NCI-H2171 (cell line): ENCODE data around the gene MRPL20.

ENCODE experiments used
- DNase-seq: peaks from one replicate; lab custom pipeline; 2025; lab: John Stamatoyannopoulos, UW

Gene MRPL20

DNA sequence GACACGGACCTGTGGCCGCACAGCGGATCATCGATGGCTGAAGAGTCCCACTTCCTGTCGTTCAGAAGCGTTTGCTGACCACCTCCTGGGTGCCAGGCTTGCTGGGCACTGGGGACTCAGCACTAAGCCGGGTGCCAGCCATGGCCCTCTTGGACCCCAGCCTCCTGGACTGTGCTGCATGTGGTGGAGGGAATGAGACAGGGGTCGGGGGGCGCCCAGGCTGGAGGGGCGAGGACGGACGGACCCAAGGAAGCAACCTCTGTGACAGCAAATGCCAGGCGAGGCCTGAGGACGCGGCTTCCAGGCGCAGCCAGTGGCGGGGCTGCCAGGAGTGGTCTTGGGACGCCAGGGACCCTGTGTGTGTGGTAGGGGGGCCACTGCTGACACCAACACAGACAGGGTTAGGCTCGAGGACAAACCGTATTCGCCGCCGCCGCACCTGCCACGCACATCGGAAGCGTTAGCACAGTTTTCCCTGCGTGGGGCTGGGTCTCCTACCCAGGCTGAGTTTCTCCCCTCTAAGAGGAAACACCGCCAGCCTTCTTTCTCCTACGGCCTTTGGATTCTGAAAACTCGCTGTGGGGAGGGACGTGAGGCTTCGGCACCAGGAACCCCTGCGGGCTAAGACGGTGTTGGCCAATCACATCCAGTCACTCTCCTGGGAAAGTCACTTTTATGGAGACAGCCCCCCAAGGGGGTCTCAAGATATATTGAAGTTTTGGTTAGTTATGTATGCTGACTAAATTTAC lies 45.7 kb downstream of the MRPL20 start:
- DNase-seq, result no peak

DNA sequence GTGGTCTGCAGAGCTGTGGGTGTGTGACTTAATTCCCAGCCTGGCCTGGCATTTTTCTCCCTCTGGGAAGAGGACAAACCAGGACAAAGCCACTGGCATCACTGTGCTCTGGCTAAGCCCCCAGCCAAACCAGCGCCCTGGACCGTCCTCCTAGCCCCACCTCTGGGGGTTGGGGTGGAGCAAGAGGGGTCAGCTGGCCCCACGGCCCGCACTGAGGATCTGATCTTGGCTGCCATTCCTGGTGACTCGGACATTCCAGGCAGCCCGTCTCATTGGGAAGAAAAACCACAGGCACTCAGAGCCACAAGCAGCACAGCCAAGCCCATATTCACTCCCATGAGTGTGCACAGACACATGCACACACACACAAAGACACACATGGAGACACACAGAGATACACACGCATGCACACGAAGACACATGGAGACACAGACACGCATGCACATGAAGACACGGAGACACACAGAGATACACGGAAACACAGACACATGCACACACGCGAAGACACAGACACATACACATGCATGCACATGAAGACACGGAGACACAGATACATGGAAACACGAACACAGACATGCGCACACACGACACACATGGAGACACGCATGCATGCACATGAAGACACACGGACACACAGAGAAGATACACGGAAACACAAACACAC lies 46.5 kb downstream of the MRPL20 start:
- DNase-seq, result no peak

GRCh38 chr1:1359664-1360468 lies 47.2 kb downstream of the MRPL20 start:
- no peak for DNase-seq

- no peak for DNase-seq
Measured at GRCh38 chr1:1359308-1359663, 47.8 kb downstream of the MRPL20 start.

- no peak for DNase-seq
Measured at GRCh38 chr1:1358433-1359271, 48.4 kb downstream of the MRPL20 start, which contains the start of gene MXRA8. Gene MXRA8, minus strand, starts transcription at chr1:1358555. Its CDS starts 51 bp downstream, at chr1:1358504.

DNA sequence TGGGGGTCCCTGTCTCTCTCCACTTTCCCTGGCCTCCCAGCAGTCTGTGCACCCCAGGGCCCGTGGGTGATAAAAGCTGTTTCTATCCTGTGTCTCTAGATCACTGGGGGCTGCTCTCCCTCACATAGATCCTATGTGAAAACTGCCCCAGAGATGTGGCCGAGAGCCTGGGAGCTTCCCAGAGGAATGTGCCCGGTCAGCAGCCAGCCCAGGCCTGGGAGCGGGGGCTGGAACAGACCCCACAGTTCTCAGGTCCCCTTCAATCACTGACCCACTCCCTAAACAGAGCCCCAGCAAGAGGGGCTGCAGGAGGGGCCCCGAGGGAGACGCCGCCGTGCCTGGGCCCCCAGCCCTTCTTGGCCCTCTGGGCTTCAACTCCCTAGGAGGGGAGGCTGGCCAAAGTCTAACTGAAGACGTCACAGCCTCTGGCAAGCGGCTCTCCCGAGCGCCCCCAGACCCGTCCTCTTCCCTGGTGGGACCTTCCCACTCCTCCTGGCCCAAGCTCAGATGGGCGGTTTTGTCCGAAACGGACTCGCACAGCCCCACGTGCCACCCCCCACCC lies 49.1 kb downstream of the MRPL20 start:
- DNase-seq, result no peak

DNA sequence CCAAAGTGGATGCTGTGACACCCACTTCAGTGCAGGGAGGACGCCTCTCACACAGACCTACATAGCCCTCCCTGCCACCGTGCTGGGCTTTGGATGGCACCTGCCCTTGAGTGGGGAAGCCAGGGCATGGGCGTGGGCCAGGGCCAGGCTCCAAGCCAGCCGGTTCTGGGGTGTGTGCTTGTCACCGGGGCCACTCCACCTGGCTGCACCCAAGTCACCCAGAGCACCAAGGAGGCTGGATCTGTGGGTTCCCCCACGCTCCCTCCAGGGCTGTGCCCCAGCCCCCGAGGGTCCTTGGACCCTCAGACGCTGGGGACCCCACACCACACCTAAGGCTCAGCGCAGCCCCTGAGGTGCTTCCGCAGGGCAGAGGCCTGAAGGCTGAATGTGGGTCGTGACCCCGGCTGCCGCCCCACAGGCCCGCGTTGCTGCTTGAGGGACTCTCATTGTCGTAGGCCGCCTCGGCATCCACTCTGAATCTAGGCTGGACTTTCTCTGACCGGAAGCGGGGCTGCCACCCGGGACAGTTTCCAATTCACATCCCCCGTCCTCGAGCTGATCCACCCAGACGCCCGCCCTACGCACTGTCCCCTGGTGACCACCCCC lies 50.2 kb downstream of the MRPL20 start:
- DNase-seq, result no peak

DNA sequence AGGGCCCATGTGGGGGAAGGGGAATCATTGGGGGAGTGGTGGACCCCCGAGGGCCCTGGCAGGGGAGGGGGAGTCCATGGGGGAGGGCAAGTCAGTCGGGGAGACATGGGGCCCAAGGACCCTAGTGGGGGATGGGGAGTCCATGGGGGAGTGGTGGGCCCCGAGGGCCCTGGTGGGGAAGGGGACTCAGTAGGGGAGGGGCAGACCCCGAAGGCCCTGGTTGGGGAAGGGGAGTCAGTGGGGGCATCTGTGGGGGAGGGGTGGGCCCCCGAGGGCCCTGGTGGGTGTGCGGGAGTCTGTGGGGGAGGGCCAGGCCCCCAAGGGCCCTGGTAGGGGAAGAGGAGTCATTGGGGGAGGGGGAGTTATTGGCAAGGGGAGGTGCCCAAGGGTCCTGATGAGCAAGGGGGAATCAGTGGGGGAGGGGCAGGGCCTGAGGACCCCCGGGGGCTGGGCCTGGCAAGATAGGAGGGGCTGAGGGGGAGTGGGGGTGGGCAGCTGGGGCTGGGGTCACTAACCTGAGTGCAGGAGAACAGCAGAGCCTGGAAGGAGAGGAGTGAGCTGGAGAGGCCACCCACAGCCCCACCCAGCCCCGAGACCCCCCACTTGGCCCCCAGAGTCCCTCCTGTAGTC lies 50.8 kb downstream of the MRPL20 start:
- DNase-seq, result no peak

DNA sequence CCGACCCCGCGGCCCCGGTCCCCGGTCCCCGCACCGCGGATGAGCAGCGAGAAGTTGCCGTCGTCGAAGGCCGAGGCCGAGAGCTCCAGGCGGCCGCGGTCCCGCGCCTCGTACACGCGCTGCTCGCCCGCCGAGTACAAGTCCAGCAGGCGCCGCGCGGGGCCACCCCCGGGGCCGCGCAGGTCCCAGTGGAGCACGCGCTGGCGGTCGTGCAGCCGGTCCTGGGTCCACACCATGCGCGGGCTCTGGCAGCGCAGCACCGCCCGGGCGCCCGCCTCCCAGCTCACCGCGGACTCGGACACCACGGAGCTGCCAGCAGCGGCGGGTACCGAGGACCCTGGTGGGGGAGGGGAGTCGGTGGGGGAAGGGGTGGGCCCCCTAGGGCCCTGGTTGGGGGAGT lies 51.7 kb downstream of the MRPL20 start:
- no peak for DNase-seq

DNA sequence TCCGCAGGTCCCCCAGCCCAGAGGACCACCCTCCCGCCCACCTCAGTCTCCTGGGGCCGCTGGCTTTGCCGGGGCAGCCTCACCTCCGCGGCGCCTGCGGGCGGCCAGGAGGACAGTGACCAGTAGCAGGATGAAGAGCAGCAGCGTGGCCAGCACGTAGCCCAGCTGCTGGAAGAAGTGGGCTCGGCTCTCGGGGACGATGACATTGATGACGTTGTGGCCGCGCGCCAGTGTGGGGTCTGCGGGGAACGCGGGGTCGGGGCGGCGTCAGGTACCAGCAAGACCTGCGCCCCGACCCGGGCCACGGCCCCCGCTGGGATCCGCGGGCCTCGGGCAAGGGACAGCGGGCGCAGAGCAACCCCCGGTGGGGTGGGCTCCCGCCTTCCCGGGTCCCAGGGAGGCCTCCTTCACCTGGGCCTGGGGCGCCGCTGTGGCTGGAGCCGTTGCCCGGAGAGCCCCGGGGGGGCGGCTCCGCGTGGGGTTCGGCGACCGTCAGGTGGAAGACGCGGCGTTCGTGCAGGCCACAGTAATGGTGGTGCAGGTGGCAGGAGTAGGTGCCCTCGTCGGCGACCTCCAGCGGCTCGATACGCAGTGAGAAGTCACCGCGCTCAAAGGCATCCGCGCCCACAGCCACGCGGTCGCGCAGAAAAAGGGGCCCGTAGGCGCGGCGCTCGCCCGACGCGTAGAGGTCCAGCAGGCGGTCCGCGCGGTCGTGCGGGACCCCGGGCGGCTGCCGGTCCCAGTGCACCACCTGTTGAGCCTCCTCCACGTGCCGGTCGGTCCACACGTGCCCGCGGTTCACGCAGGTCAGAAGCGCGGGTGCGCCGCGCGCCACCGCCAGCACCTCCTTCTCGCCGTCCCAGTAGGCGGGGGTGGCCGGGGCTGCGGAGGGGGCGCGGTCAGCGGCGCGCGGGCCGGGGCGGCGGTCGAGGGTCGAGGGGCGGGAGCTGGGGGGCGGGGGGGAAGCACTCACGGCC lies 52.5 kb downstream of the MRPL20 start:
- no peak for DNase-seq

DNA sequence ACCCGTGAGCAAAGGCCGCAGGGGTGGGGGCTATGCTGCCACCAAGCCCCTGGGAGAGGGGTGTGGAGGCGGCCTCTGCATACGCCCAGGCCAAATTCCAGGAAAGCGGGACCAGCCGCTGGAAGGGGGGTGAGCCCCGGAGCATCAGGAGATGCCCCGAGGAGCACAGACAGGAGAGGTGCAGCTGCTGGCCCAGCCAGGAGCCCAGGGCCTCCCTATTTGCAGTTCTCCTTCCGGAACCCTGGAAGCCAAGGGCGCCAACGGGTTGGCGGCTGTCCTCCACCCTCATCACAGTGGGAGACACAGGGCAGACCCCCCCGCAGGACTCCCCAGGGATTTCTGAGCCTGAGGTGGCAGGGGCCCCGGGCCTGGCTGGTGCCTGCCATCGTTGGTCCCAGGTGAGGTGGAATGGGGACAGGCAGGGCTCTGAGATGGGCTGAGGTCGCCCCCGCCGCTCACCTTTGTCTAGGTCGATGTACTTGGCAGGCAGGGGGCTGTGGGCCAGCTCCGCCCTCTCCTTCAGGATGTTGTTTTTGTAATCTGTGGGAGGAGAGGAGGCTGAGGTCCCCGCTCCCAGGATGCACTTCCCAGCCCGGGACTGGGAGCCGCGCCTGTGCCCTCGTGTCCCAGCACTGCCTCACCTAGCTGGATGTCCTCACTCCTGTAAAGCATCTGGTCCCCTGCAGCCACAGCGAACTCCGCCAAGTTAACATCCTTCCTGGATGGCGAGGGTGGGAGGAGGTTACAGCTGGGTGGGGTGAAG lies 53.5 kb downstream of the MRPL20 start:
- no peak for DNase-seq

DNA sequence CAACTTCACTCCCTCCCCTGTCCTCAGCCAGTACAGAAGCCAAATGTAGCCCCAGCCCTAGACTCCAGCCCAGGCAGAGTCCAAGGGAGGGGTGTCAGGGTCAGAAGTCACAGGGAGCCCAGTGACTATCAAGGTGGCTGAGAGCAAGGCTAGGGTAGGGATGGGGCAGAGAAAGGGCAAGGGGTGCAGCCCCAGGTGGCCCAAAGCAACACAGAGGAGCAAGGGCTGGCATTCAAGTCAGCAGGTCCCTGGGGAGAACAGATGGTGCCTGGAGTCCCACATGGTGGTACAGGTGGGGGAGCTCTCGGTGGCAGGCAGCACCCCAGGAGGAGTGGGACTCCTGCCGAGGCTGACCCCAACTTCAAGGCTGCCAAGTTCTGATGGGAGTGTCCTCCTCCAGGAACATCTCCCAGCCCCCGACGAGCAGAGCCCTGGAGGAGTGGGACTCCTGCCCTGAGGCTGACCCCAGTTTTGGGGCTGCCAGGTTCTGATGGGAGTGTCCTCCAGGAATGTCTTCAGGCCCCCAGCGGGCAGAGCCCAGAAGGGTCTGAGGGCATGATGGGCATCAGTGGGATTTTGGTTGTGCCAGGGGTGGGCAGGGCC lies 54.2 kb downstream of the MRPL20 start:
- DNase-seq, result peak; percentile 83
